GM12873 (cell line): ENCODE measurements around the gene SAMD4A.

Experiments
- TF ChIP-seq, protein P1 (sequence below): IDR thresholded peaks from 2 replicates; pipeline ENCODE4 v1.5.1; 2012; ENCODE audit warnings: low read depth, mild to moderate bottlenecking, moderate library complexity, low read length, control low read depth; ENCODE audit not compliant: insufficient read depth; ENCODE audit errors: missing control alignments

The SAMD4A gene

DNA sequence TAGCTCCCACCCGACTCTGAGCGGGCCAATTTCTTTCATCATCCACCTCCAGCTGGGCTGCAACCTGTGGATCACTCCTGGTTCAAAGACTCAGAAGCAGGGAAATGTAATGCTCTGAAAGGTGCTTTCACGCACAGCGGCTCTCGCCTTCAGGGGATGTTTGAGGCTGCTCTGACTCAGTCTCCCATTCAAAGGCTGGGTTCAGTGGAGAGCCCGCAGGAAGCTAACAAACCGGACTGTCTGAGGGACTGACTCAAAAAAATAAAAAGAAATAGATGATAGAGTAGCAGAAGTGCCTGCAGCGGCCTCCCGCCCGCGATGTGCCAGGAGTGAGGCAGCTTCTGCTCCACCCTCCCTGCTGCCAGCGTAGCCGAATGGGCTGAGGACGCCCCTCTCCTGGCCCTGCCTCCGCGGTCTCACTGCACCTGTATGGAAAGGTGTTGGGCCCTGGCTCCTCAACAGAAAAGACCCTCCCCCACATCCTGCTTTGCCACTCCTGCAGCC lies 237.7 kb downstream of the SAMD4A start:
- TF ChIP-seq, protein P1, sequence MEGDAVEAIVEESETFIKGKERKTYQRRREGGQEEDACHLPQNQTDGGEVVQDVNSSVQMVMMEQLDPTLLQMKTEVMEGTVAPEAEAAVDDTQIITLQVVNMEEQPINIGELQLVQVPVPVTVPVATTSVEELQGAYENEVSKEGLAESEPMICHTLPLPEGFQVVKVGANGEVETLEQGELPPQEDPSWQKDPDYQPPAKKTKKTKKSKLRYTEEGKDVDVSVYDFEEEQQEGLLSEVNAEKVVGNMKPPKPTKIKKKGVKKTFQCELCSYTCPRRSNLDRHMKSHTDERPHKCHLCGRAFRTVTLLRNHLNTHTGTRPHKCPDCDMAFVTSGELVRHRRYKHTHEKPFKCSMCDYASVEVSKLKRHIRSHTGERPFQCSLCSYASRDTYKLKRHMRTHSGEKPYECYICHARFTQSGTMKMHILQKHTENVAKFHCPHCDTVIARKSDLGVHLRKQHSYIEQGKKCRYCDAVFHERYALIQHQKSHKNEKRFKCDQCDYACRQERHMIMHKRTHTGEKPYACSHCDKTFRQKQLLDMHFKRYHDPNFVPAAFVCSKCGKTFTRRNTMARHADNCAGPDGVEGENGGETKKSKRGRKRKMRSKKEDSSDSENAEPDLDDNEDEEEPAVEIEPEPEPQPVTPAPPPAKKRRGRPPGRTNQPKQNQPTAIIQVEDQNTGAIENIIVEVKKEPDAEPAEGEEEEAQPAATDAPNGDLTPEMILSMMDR: no peak

- TF ChIP-seq, protein P1: no peak
Measured at GRCh38 chr14:54805070-54805444, 238.1 kb downstream of the SAMD4A start.

- TF ChIP-seq, protein P1: peak; percentile 95
Measured at GRCh38 chr14:54805445-54806322, 238.8 kb downstream of the SAMD4A start.

DNA sequence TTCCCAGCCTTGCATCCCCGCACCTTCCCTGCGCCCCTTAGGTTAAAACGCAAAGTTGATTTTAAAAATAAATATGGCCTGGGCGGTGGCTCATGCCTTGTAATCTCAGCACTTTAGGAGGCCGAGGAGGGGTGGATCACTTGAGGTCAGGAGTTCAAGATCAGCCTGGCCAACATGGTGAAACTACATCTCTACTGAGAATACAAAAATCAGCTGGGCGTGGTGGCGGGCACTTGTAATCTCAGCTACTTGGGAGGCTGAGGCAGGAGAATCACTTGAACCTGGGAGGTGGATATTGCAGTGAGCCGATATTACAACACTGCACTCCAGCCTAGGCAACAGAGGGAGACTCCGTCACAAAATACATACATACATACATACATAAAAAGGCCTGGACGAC lies 239.7 kb downstream of the SAMD4A start:
- TF ChIP-seq, protein P1: no peak

- TF ChIP-seq, protein P1: no peak
Measured at GRCh38 chr14:54807428-54807827, 240.5 kb downstream of the SAMD4A start.

DNA sequence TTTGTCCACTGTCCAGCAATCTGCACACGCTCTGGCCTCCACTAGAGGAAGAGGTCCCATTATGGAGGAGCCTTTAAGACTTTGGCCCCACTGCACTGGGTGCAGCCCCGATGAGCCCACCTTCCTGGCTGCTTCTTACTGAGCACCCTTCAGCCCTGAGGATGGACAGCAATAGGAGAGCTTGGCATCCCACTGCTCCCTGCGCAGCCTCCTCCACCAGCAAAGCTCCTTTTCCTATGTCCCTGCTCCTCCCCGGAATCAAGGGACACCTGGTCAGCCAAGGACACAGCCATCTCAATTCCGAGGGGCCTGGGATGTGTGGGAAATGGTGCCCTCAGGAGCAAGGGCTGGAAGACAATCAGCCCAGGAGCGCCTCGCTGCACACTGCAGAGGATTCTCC lies 241.0 kb downstream of the SAMD4A start:
- TF ChIP-seq, protein P1: no peak

DNA sequence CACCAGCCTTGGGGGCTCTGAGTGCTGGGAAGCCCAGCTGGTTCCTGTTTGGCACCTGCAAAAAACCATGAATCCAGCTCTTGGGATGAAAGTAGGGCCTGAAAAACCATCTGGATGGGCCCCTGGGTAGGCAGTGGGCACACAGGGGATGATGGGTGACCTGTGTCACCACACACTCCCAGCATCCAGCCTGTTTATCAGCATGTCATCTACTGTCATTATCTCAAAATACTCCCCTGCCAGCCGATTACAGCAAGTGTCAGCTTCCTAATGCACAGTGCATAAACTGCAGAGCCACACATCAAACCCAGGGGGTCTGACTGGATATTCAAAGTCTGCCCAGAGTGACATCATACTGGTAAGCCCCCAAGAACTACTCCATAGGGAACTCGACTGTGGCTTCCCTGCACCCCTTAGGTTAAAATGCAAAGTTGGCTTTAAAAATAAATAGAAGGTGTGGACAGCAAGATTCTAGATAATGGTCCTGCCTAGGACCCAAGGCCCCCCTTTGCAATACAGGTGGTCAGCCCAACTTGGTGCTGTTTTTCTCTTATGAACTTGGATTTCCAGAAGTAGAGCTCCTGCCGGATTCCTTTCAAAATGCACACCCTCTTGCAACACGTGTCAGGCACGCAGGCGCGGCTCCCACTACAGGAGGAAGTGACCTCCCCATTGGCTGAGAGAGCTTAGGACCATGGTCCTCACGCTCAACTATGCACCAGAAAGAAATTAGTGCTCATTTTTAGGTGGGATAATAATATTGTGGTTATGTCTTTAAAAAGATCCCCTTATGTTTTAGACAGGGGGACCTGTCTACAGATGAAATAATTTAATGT lies 241.6 kb downstream of the SAMD4A start:
- TF ChIP-seq, protein P1: no peak
